ENCODE data around the gene RAMP3.
"Not testable (repeated sequence)": the region's sequence is repeated elsewhere in the genome, so short reads cannot be mapped to it uniquely, and the experiment has no call there.

Gene RAMP3

DNA sequence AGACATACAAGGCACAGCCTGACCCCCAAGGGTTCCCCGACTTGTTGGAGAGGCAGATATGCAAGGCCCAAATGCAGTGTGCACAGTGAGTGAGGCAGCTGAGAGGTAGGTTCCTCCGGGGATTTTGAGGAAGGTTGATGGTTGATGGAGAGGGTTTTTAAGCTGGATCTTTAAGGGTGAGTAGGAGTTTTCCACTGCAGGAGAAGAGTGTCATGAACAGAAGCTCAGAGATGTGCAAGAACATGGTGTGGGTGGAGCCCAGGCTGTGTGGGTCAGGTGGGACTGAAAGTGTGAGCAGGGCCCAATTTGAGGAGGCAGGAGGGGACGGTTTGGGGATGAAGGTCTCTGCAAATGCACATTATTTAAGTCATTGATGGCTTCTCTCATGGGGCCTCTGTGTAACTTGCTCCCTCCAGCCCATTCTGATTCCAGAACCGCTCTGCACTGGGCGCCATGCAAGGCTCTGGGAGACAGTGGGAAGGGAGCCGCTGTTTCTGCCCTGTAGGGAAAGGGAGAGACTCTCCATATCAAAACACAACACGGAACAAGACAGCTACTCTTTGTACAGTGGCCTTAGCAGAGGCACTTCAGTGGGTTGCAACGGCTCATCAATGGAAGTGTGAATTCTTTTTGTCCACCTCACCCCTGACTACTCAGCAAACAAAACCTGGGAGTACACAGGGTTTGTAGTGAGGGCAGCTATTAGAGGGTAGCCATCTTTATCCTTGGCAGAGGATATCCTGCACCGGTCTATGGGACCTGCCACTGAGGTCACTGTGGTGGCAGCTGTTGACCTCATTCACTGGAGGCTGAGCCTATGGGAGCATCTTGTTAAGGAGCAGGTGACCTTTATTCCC lies 29.7 kb downstream of the RAMP3 start:
- in situ Hi-C loops (cut with MboI; ENCODE audit: low sequenced_read_pairs) = no loop called here

DNA sequence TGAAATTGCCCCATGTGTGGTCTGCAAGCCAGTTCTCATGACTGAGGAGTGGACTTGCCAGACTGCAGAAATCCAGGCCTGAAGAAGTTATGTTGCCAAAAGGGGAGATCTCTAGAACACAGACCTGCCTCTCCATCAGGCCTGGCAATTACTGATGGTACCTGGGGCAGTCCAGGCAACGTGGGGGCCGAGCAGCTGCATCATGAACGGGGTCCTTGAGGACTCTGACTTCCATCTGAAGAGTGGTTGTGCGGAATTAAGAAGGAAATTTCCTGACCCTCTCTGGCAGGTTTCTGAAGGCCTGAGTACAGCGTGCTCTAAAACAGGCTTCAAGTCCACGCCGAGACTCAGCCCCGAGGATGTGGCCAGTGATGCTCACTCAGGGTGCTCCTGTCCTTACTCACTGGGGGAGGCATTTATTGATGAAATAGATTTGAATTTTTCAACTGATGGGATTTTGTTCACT lies 30.4 kb downstream of the RAMP3 start:
- in situ Hi-C loops (cut with MboI; ENCODE audit: low sequenced_read_pairs) = no loop called here

DNA sequence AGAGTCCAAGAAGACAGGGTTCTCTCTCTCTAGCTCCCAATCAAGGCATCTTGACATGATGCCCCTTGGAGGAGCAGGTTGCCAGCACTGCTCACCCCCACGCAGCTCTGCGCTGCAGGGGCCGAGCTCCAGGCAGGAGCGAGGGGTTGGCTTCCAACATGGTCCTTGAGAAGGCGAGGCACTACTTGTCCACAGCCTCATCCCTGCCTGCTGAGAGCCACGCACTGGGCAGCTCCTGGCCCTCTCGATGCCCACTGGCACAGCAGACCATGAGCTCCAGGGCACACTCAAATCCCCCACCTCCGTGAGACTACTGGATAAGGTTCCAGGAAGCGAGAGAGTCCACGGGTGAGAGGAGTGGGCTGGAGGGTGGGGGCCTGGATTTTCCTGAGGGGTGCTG lies 31.1 kb downstream of the RAMP3 start:
- in situ Hi-C loops (cut with MboI; ENCODE audit: low sequenced_read_pairs) = no loop called here

DNA sequence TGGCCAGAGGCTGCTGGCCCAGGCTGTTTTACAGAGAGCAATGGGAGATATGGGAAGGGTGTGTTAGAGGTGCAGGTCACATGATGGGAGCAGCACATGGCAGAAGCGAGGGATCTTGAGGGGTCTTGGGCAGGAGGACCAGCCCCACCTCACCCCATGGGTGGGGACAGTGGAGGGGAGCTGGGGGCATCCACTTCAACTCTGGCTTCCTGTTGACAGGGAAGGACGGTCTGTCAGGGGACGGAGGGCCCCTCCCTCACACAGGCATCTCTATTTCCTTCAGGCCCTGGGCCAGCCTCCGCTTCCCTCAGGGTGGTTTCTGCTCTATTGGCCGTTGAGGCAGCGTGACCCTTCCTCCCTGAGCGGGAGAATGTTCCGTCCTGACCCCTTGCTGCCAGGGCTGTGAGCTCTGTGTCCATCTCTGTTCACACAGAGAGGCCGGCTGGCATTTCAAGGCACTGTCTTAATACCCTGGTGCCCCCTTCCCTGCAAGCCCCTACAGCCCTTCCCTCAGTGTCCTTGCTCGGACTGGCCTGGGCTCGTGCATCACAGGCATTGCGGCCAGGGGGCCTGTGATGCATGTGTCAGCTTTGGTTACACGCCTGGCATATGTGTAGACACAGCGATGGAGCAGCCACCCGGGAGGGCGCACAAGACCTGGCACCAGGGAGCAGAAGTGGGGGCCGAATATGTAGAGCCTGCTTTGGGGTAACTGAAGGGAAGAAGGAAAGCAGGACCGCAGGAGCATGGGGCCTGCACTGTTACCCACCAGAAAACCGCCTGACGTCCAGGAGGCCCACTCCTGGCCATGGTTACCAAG lies 31.8 kb downstream of the RAMP3 start:
- in situ Hi-C loops (cut with MboI; ENCODE audit: low sequenced_read_pairs) = no loop called here

DNA sequence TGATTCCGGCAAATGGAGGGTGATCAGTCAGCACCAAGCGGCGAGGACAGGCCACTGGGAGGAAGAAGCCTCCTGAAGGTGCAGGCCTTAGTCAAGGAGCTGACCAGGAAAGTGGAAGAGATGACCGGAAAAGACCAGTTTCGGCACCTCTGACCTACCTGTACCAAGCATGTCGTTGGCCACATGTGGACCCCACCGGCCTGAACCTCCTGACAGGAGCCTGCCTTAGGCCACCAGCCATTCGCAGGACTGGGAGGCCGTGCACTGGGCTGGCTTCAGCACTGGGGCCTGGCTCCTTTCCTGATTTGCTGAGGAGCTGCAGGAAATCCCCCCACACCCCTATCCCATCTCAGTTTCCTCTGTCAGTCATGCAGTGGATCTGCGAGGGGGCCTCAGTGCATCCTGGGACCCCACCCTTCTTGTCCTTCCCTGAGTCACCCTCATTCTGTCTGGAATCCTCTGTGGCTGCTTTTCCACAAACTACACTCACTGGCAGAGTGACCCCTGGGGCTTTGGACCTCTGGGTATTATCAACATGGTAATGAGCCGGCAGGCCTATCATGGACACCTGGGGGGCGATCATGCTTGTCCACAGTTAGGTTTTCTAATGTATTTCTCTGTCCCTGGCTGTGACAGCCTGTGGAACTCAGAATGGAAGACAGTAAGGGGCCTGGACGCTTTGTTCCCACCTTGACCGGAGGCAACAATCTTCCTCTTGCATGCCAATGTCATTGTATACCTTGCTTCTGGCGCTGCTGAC lies 33.0 kb downstream of the RAMP3 start:
- in situ Hi-C loops (cut with MboI; ENCODE audit: low sequenced_read_pairs) = no loop called here

DNA sequence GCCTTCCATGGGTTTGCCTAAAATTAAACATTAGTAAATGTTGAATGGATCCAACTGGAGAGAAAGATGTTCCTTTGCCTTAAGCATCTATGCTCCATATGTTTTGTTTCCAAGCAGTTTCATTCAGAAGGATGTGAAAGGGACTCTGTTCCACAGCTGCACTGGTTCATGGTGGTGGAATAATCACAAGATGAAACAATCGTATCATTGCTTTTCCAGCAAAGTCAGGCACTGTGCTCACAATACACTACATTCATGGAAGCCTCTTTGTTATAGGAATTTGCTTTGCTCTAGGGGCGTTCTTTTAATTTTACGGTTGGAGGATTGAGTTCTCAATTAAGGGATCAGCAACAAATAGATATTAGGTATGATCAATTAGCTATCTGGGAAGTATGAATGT lies 33.8 kb downstream of the RAMP3 start:
- in situ Hi-C loops (cut with MboI; ENCODE audit: low sequenced_read_pairs) = no loop called here

DNA sequence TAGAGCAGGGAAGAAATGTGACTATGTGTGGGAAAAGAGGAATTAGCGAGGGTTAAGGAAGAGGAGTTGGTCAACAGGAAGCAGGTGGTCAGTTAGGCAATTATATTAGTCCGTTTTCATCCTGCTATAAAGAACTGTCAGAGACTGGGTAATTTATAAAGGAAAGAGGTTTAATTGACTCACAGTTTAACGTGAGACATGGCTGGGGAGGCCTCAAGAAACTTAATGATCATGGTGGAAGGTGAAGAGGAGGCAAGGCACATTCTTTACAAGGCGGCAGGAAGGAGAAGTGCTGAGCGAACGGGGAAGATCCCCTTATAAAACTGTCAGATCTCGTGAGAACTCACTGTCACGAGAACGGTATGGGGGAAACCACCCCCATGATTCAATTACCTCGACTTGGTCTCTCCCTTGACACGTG lies 35.0 kb downstream of the RAMP3 start:
- in situ Hi-C loops (cut with MboI; ENCODE audit: low sequenced_read_pairs) = no loop called here

DNA sequence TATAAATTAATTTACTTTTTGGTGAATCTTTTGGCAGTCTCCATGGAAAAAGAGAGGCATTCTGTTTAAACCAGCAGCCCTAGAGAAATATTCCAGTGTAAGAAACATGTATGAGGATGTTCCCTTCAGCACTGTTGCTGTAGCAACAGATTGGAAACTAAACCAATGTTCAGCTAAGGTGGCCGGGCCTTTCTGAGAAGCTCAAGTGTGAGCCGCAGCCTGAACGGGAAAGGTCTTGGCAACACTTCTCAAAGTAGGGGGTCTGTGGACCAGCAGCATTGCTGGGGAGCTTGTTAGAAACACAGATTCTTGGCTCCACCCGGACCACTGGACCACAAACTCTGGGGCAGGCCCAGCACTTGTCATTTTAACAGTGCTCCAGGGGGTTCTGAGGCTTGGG lies 36.2 kb downstream of the RAMP3 start:
- in situ Hi-C loops (cut with MboI; ENCODE audit: low sequenced_read_pairs) = no loop called here

DNA sequence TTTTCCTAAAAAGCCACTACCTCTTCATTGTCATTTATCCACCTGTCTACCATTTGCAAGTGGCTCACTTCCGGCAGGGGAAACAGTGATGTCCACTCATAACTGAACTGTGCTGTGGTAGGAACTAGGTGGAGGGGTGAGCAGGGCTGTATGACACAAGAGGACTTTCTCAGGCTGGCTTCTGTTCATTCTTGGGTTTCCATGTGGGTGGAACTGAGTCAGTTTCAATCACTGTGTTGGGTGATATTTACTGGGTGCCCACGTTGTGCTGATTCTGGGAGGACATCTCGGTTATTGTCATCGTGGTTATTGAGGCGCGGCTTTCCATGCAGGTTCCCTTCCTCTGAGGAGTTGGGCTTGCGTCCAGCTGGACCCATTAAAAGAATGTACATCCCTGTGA lies 38.8 kb downstream of the RAMP3 start:
- in situ Hi-C loops (cut with MboI; ENCODE audit: low sequenced_read_pairs) = no loop called here

DNA sequence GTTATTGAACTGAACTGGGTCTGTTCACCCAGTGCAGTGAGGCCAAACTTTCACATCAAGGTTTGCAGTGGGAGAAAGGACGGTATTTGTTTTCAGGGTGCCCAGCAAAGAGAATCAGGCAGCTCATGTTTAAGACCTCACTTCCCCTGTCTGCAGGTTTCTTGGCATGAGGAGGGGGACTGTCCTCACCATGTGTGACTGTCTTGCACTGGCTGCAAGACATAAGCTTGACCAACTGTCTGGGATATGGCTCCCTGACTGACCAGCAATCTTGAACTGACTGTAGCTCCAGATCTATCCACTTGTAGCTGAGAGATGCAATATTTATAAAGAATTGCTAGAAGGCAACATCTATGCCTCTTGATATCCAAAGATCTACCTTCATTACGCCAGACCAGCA lies 39.9 kb downstream of the RAMP3 start:
- in situ Hi-C loops (cut with MboI; ENCODE audit: low sequenced_read_pairs) = no loop called here

DNA sequence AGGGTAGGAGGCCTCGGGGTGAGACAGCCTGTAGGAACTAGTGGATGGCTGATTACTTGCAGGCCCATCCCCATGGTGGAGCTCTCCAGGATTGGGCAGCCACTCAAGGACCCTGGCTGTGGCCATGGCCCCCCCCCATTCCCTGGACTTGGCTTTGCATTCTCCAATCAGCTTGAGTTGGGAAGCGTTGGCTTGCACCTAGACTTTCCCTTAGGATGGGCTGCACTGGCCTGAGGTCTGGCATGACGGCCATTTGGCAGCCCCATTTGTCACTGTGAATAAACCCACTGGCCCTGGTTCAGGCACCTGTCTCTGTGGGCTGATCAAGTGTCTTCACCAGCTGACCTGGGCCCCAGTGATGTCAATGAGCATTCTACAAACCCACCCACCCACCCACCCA lies 41.4 kb downstream of the RAMP3 start:
- in situ Hi-C loops (cut with MboI; ENCODE audit: low sequenced_read_pairs) = no loop called here

DNA sequence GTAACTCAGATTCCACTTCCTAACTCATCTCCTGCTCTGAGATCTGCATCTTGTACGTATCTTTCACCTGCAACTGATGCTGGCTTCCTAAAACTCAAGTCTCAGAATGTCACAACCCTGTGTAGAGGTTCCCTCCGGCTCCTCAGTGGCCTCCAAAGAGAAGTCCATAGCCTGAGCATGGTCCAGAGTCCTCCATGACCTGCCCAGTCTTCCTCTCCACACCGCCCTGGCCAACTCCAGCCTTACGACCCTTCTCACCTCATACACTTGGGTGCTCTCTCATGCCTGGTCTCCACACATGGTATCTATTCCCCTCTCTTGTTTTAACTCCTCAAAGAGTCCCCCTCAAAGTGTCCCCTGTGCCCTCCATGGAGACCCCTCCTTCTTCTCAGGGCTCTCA lies 41.9 kb downstream of the RAMP3 start:
- in situ Hi-C loops (cut with MboI; ENCODE audit: low sequenced_read_pairs) = no loop called here

DNA sequence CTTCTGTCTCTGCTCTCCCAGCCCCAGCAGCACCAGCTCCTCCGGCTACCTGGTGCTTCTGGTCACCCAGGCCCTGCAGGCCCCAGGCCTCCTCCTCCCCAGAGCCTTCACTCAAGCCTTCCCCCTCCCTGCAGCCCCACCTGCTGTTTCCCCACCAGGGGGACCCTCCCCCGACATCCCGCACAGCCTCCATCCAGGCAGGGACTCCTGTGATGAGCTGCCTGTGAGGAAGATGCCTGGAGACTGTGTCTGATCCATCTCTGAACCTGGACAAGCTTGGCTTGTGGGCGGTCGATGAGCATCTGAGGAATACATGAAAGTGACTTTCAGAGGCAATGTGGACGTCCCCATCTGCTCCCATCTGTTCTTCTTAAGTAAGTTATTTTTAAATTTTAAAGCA lies 45.0 kb downstream of the RAMP3 start:
- in situ Hi-C loops (cut with MboI; ENCODE audit: low sequenced_read_pairs) = no loop called here

DNA sequence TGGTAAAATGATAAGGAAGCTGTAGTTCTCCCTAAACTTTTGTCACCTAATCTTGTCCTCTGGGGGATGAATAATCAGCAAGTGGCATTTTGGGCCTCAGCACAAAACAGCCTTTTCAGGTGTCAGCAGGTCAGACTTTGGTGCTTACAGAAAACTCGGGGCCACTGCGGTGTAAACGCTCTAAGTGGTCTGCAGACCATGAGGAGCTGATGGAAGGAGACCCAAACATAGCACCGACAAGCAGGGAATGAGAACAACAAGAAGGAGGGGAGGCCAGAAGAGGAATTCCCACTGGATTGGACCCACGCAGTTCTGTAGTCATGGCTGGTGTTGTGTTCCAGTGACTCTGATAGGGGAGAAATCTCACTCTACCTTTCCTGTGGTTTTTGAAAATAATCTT lies 45.4 kb downstream of the RAMP3 start:
- in situ Hi-C loops (cut with MboI; ENCODE audit: low sequenced_read_pairs) = no loop called here

DNA sequence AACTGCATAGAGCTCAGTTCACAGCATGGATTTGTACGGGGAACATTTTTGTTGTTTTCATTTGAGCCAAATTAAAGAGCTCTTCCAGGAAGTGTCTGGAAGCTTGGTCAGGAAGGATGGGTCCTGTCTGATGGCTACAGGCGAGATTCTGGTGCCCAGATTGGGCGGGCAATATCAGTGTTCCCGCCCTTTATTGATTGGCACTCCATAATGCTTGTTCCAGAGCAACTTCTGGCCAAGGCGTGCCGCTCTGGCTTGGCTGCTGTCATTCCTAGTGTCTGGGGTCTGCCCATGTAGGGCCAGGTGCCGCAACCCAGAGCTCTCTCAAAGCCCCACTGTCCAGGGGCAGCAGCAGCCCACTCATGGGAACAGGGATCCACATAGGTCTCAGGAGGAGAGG lies 45.9 kb downstream of the RAMP3 start:
- in situ Hi-C loops (cut with MboI; ENCODE audit: low sequenced_read_pairs) = no loop called here

DNA sequence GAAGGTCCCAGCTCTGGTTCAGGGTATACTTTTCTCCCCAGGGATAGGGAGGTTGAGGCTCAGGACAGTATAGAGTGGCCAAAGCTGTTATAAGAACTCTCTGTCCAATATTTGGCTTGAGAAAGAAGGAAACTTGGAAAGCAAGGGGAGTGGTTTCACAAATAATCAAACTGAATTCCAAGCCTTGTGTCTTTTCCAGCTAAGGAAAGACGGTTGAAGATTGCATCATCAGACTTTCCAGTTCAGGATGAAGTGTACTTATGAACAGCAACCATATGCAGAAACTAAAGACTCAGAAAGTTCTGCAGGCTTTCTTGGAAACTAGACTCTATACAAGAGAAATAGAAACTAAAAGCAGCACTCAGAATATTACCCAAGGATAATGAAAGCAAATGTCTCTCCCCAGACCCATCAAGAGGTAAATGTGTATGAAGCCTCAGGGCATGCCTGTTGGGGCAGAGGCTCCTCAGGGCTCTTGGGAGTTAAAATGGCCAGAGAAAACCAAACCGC lies 46.4 kb downstream of the RAMP3 start:
- in situ Hi-C loops (cut with MboI; ENCODE audit: low sequenced_read_pairs) = no loop called here

DNA sequence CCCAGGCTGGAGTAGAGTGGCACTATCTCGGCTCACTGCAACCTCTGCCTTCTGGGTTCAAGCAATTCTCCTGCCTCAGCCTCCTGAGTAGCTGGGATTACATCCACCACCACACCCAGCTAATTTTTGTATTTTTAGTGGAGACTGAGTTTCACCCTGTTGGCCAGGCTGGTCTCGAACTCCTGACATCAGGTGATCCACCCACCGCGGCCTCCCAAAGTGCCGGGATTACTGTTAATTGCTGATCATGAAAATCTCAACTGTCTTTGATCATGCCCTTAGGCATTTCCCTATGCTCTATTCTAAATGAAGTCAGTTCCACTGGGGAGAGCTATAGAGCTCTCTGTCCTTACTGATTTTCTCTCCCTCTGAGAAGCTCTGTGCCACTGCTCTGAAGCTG lies 48.7 kb downstream of the RAMP3 start:
- in situ Hi-C loops (cut with MboI; ENCODE audit: low sequenced_read_pairs) = not testable (repeated sequence)

DNA sequence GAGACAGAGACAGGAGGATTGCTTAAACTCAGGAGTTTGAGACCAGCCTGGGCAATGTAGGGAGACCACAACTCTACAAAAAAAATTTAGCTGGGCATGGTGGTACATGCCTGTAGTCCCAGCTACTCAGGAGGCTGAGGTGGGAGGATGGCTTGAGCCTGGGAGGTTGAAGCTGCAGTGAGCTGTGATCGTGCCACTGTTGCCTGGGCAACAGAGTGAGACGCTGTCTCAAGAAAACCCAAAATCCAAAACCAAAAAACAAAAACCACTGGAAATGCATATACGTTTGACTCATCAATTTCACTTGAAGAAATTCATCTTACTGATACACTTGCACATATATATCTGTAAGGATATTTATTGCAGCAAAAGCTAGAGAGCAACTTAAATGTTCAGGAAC lies 52.3 kb downstream of the RAMP3 start:
- in situ Hi-C loops (cut with MboI; ENCODE audit: low sequenced_read_pairs) = not testable (repeated sequence)

DNA sequence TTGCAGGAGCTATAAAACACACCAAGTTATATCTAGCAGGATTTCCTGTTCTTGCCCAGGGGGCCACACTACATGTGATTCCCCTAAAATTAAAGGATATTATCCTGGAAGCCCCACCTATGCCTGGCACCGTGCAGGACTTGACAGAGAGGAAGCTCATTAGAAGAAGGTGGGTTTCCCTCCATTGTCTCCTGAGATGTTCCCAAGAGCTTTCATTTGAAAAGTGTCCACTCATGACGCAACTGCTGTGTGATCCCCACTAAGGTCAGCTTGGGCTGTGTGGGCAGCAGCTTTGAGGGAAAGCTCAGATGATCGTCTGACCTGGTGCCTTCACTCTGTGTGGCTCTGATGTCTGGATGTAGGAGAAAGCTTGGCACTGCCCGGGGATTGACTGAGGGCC lies 53.5 kb downstream of the RAMP3 start:
- in situ Hi-C loops (cut with MboI; ENCODE audit: low sequenced_read_pairs) = no loop called here

DNA sequence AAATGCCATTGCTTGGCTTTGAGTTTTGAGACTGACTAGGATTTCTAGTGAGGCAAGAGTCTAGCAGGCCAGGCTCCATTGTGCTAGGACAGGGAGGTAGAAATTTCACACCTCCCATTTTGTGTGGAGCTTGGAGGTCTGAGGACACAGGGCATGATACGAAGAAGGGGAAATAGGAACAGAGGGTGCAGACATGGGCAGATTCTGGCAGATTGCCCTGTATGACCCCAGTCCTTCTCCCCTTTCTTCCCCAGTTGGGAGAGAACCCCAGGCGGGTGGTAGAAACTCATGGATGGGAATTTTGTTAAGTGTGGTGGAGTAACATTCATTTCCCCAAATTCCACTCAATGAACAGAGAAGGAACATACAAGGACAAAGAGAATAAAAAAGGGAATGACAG lies 54.4 kb downstream of the RAMP3 start:
- in situ Hi-C loops (cut with MboI; ENCODE audit: low sequenced_read_pairs) = no loop called here

DNA sequence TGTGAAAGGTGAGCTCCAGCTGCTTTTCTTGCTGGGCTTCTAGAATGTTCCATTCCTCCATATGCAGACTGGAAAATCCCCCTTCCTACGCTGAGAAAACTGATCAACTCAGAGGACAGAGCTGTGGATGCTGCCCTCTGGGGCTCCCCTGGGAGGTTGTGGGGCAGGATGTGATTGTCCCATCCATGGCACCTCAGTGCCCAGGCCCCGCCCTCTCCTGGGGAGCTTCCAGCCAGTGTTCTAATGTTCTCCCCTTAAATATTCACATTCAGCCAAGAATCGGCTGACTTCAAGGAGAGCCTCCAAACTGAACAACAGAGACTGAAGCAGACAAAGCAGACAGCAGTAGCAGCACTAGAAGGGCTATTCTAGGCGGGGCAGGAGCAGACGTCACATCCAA lies 55.0 kb downstream of the RAMP3 start:
- in situ Hi-C loops (cut with MboI; ENCODE audit: low sequenced_read_pairs) = no loop called here
